Activated CD4-positive, alpha-beta T cell treated with anti-CD3 and anti-CD28 coated beads for 36 hours (primary cell): ENCODE measurements around the gene SH3PXD2B. TPM values are rescaled to one million over a fixed set of nuclear protein-coding genes. Genes with fewer than 3 reads are reported as not detected.
A peak's percentile ranks its signal among the peaks of the same experiment; 100 is the strongest.

ENCODE experiments used
- ATAC-seq: fragments of 200-7000 bp; cut with Tn5 transposase; one replicate; pipeline ENCODE4 v1.10.0; 2021; ENCODE audit warnings: mild to moderate bottlenecking, moderate library complexity
- CTCF ChIA-PET: fragments of 350-600 bp; sonication (Branson Sonifier 250); formaldehyde crosslinking; loops from one replicate; lab custom pipeline; 2021; ENCODE audit warnings: antibody characterized with exemption; lab: Charles Lee
- POLR2A ChIA-PET: fragments of 350-600 bp; sonication (Branson Sonifier 250); formaldehyde crosslinking; loops from one replicate; lab custom pipeline; 2021; ENCODE audit warnings: antibody characterized with exemption, inconsistent platforms; lab: Charles Lee
- DNase-seq: peaks from one replicate; pipeline ENCODE4 v3.0.0-alpha.2; 2020
- H3K27ac Mint-ChIP-seq: one replicate; pipeline ENCODE4 v1.8.0; 2021; ENCODE audit warnings: mixed read lengths
- H3K27me3 Mint-ChIP-seq: one replicate; pipeline ENCODE4 v1.8.0; 2021; ENCODE audit warnings: mixed read lengths
- H3K36me3 Mint-ChIP-seq: one replicate; pipeline ENCODE4 v1.8.0; 2021; ENCODE audit warnings: low read depth, mixed read lengths
- H3K4me1 Mint-ChIP-seq: one replicate; pipeline ENCODE4 v1.8.0; 2021; ENCODE audit warnings: mixed read lengths
- H3K4me3 Mint-ChIP-seq: one replicate; pipeline ENCODE4 v1.8.0; 2021; ENCODE audit warnings: mild to moderate bottlenecking, moderate library complexity, mixed read lengths
- H3K9me3 Mint-ChIP-seq: one replicate; pipeline ENCODE4 v1.8.0; 2021; ENCODE audit warnings: low read depth, mixed read lengths
- intact Hi-C, 2 experiments: fragments of 100-400 bp; cut with DNase I in 1 of 2; cut with micrococcal nuclease in 1 of 2; formaldehyde crosslinking; loops; one replicate each; pipeline versions ENCODE4 v1.14.2 to v1.15.1; 2022 to 2024; cut with DNase I, micrococcal nuclease
- total RNA-seq, 2 experiments: library from RNA; stranded (reverse); gene quantifications; one replicate each; pipeline ENCODE4 v1.2.3, GENCODE V29; 2021

SH3PXD2B gene
- total RNA-seq, 2 experiments from 2014 or later, result 1.3 to 1.8 TPM

DNA sequence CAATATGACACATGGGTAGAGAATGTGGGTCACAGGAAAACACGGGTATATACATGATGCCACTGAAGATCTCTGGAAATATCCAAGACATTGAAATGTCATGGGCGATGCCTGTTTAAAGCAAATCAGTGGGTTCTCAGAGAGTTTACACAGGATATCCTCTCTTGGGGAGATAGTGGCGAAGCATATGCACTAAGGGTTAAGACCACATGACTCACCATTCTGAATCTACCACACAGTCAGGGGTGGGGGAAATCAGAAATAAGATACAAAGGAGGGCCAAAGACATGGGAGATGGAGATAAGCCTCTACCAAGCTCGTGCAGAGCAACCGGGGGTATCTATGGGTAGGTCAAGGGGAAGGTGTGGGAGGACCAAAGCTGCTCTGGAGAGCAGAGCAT, 58.8 kb downstream of the SH3PXD2B start:
- CTCF ChIA-PET, result interaction anchor here (1.2 kb wide), 1 partner anchor 47 kb away, joined by 4 read pairs; no protein-coding TSS in a partner anchor
- intact Hi-C loops, result no loop called here
- Mint-ChIP-seq H3K9me3 (peaks cover 4% of the 10 kb centered on the region), H3K4me1 (no peaks in the 10 kb centered on the region), H3K36me3 (no peaks in the 10 kb centered on the region), H3K4me3 (no peak overlapping the region), H3K27me3 (peaks cover 9% of the 10 kb centered on the region), H3K27ac (no peak overlapping the region)
- POLR2A ChIA-PET, result no interaction called here
- DNase-seq, result no peak
- peak; percentile 65 for ATAC-seq

DNA sequence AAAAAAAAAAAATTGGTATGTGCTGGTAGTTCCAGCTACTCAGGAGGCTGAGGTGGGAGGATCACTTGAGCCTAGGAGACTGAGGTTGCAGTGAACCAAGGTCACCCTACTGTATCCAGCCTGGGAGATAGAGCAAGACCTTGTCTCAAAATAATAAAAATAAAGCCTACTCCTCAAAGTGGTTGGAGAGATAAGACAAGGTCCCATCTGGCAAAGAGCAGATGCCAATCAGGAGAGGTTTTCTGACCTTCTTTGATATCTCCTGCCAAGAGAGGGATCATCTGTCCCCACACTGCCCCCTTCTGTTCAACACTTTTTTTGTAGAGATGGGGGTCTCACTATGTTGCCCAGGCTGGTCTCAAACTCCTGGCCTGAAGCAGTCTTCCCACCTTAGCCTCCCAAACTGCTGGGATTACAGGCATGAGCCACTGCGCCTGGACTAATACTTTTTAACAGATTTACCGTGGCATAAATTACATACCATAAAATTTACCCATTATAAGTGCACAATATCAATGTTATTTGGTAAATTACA, 64.7 kb downstream of the SH3PXD2B start:
- intact Hi-C loops, result no loop called here
- ChIA-PET POLR2A (no interaction called here), CTCF (interaction anchor here (1.4 kb wide), 1 partner anchor 19 kb away, joined by 4 read pairs; no protein-coding TSS in a partner anchor)
- Mint-ChIP-seq H3K4me1 (no peaks in the 10 kb centered on the region), H3K36me3 (no peaks in the 10 kb centered on the region), H3K27me3 (peaks cover 6% of the 10 kb centered on the region), H3K9me3 (no peaks in the 10 kb centered on the region), H3K4me3 (no peak overlapping the region), H3K27ac (no peak overlapping the region)
- no peak for DNase-seq
- ATAC-seq, result no peak

DNA sequence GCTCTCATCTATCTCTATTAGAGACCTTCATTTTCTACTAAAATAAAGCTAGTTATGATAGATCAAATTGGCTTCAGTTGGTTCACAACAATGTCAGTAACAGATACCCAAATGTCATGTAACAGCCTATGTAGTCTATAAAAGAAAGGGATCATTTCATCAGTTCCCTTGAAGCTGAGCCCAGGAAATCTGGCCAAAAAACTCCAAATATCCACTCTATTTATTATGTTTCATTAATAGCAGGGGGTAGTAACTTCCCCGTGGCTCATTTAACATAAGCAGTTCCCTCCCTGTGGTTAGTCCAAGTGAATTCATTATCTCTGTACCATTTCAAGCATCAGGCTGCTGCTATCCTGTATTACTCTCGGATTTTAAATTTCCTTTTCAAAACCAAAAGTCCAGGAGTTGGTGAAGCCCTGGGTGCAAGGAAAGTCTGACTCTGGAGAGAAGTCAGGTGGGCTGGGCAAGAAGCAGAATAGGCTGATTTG, 66.0 kb downstream of the SH3PXD2B start:
- ChIA-PET POLR2A (no interaction called here), CTCF (interaction anchor here (0.8 kb wide), 1 partner anchor 41 kb away, joined by 3 read pairs; no protein-coding TSS in a partner anchor)
- ATAC-seq (no peak), DNase-seq (no peak)
- H3K4me1 Mint-ChIP-seq, result no peaks in the 10 kb centered on the region
- peaks cover 2% of the 10 kb centered on the region for H3K27me3 Mint-ChIP-seq
- H3K36me3 Mint-ChIP-seq, result no peaks in the 10 kb centered on the region
- no peaks in the 10 kb centered on the region for H3K9me3 Mint-ChIP-seq
- intact Hi-C loops, result no loop called here
- no peak overlapping the region for H3K4me3 Mint-ChIP-seq
- H3K27ac Mint-ChIP-seq, result no peak overlapping the region

DNA sequence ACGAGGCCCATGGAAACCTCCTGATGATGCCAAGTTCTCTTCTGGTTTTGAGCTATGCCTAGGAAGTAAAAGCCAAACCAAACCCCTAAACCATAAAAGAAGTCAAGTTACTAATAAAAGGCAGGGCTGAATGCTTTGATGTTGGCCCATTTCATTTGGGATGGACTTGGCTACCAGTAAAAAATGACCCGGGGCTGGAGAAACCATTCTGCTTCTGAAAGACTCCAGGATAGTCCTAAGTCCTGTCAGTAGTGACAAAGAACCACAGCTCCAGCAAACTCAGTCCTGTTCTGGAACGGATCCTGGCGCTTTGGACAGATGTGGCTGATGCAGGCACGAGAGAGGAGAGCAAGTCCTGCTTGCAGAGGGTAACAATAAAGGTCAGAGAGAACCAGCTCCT, 68.6 kb downstream of the SH3PXD2B start:
- intact Hi-C loops, result no loop called here
- CTCF ChIA-PET, result interaction anchor here (0.6 to 0.7 kb wide), 2 partner anchors 48 to 239 kb away, joined by 3 read pairs; no protein-coding TSS in a partner anchor

DNA sequence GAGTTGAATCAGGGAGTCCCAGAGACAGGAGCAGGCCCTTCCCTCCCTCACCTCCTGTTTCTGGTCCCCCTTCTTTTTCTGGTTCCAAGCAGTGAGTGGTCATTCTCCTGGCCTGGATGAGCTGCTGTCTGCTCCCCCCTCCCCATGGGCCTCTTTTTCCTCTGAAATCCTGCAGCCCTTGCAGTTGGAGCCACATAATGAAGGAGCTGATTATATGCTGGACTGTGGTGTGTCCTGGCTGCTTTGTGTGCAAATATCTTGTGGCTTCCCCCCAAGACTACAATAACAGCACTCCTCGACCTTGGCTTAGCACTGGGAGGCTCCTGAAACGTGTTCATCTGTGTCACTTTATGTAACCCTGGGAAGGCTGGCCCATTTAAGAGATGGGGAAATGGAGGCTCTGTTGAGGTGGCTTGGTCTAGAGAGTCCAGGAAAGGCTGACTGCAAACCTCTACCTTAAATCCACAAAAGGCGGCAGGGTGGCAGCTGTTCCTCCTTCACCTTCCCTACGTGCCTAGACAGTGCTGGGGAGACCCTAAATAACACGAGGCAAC, 69.2 kb downstream of the SH3PXD2B start:
- DNase-seq, result no peak
- no peak overlapping the region for H3K4me3 Mint-ChIP-seq
- ChIA-PET CTCF (interaction anchor here (0.5 to 0.7 kb wide), 3 partner anchors 21 to 274 kb away, joined by 3 read pairs; no protein-coding TSS in a partner anchor), POLR2A (no interaction called here)
- intact Hi-C loops, result no loop called here
- no peaks in the 10 kb centered on the region for H3K36me3 Mint-ChIP-seq
- no peaks in the 10 kb centered on the region for H3K9me3 Mint-ChIP-seq
- ATAC-seq, result no peak
- no peak overlapping the region for H3K27ac Mint-ChIP-seq
- peaks cover 2% of the 10 kb centered on the region for H3K27me3 Mint-ChIP-seq
- H3K4me1 Mint-ChIP-seq, result no peaks in the 10 kb centered on the region

More for the DNA sequence above, 68.6 kb downstream of the SH3PXD2B start:
- DNase-seq, result no peak
- POLR2A ChIA-PET, result no interaction called here
- Mint-ChIP-seq H3K36me3 (no peaks in the 10 kb centered on the region), H3K4me3 (no peak overlapping the region), H3K4me1 (no peaks in the 10 kb centered on the region), H3K27me3 (peaks cover 2% of the 10 kb centered on the region), H3K27ac (no peak overlapping the region), H3K9me3 (no peaks in the 10 kb centered on the region)
- ATAC-seq, result no peak

DNA sequence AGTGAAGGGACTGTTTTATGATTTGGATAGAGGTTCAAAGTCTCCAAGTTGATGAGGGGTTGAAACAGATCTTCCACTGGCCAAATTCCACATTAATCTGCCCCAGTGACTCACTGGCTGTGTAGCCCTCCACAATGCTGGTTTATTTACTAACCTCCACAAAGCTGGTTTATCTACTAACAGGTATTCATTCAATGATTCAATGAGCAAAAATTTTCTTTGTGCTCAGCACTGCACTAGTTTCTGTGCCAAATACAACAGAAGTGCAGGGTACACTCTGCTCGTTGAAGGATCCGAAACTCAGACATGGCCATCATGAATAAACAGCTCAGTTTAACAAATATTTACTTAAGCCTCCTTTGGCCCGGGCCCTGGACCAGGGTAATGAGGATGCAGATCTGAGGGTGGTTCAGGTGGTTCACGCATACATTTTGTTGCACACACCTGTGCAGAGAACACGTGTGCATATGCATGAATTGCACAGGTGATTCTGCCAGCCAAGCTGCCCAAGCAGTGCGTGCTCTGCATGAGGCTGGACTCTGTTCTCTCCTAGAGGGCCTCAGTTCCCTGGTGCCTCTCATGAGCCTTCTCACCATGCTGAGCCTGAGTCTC, 71.0 kb downstream of the SH3PXD2B start:
- Mint-ChIP-seq H3K27me3 (no peaks in the 10 kb centered on the region), H3K4me1 (no peaks in the 10 kb centered on the region), H3K36me3 (no peaks in the 10 kb centered on the region), H3K4me3 (no peak overlapping the region), H3K27ac (no peak overlapping the region), H3K9me3 (no peaks in the 10 kb centered on the region)
- DNase-seq (no peak), ATAC-seq (no peak)
- intact Hi-C loops, result no loop called here
- POLR2A ChIA-PET, result interaction anchor here (0.5 kb wide), 1 partner anchor 196 kb away, joined by 3 read pairs; no protein-coding TSS in a partner anchor
- CTCF ChIA-PET, result no interaction called here

DNA sequence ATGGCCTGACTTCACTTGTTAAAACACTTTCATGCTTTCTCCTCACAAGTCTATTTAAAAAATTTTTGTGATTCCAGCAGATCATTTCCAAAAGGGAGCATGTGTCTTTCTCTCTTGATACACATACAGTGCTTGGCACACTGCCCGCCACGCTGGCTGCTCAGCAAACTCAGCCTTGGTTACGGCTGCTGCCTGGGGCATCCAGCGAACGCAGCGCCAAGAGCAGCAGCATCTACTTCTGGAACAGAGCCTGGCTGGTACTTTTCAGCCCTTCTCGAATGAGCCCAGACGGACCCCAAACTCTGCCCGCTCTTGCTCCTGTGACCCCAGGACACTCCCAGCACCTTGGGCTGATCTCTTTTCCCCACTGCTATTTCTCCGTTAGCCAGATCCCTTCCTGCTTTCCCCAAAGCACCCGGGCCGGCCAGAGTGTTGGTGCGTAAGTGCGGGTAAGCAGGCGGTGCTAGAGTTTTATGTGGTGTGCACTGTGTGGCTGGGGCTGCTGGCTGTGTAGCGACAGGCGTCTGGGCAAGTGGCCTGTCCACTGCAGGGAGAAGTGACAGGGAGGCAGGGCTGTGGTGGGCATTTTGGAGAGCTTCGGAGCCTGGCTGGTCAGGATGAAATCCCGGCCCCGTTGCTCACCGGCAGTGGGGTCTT, 73.2 kb downstream of the SH3PXD2B start:
- H3K27me3 Mint-ChIP-seq, result no peaks in the 10 kb centered on the region
- intact Hi-C loops, result no loop called here
- no peak overlapping the region for H3K27ac Mint-ChIP-seq
- no peak overlapping the region for H3K4me3 Mint-ChIP-seq
- ATAC-seq (no peak), DNase-seq (no peak)
- no peaks in the 10 kb centered on the region for H3K4me1 Mint-ChIP-seq
- POLR2A ChIA-PET, result no interaction called here
- no peaks in the 10 kb centered on the region for H3K36me3 Mint-ChIP-seq
- no peaks in the 10 kb centered on the region for H3K9me3 Mint-ChIP-seq
- CTCF ChIA-PET, result no interaction called here

DNA sequence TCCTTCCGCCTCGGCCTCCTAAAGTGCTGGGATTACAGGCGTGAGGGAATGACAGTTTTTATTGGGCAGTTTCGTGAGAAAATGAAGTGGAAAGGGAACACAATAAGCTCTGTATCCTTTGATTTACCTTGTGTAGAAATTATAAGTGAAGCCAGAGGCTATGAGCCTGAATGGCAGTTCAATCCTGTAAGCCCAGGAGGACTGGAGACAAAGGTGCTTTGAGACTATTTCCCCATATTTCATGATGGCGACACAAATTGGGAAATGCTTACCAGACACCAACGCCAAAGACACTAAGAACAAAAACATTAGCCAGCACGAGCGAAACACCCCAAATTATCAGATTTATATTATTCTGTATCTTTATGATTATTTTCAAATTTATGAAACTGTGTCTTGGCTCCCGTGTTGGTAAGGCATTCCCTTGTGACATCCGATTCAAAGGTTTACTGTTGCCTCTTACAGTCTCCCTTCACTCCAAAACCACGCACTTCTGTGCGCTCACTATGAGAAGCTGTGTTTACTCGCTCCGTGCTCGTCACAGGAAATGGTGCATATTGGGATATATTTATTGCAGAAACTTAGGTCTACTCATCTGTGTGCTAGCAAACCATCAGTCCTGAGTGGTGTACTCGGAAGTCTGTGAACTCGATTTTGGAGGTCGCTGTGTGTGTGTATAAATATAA, 73.9 kb downstream of the SH3PXD2B start:
- no peak for ATAC-seq
- no peaks in the 10 kb centered on the region for H3K4me1 Mint-ChIP-seq
- no peak for DNase-seq
- CTCF ChIA-PET, result no interaction called here
- H3K27me3 Mint-ChIP-seq, result no peaks in the 10 kb centered on the region
- intact Hi-C loops, result no loop called here
- H3K9me3 Mint-ChIP-seq, result no peaks in the 10 kb centered on the region
- H3K27ac Mint-ChIP-seq, result no peak overlapping the region
- no peak overlapping the region for H3K4me3 Mint-ChIP-seq
- no peaks in the 10 kb centered on the region for H3K36me3 Mint-ChIP-seq
- POLR2A ChIA-PET, result interaction anchor here (0.7 kb wide), 1 partner anchor 10 kb away, joined by 5 read pairs; no protein-coding TSS in a partner anchor

DNA sequence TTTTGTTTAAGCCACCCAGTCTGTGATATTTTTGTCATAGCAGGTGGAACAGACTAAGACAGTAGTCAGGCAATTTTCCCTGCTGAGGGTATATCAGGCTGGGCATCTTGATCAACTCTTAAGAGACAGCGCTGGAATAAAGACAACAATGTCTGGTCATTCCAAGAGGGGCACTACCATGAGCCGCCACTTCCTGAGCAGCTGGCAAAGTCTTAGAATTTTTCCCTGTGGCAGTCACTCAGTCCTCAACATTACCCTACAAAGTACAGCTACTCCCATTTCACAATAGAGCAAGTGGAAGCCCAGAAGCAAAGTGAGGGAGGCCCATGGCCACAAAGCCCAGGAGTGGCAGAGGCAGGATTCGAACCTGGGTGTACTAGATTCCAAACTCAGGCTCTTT, 74.8 kb downstream of the SH3PXD2B start:
- DNase-seq (no peak), ATAC-seq (no peak)
- H3K36me3 Mint-ChIP-seq, result no peaks in the 10 kb centered on the region
- POLR2A ChIA-PET, result interaction anchor here (0.5 to 0.7 kb wide), 2 partner anchors 9 to 626 kb away, joined by 5 to 11 read pairs; no protein-coding TSS in a partner anchor
- CTCF ChIA-PET, result interaction anchor here (0.6 kb wide), 1 partner anchor 1778 kb away, joined by 3 read pairs; no protein-coding TSS in a partner anchor
- H3K9me3 Mint-ChIP-seq, result no peaks in the 10 kb centered on the region
- no peak overlapping the region for H3K27ac Mint-ChIP-seq
- H3K4me3 Mint-ChIP-seq, result no peak overlapping the region
- intact Hi-C loops, result no loop called here
- H3K27me3 Mint-ChIP-seq, result peaks cover 3% of the 10 kb centered on the region
- no peaks in the 10 kb centered on the region for H3K4me1 Mint-ChIP-seq

DNA sequence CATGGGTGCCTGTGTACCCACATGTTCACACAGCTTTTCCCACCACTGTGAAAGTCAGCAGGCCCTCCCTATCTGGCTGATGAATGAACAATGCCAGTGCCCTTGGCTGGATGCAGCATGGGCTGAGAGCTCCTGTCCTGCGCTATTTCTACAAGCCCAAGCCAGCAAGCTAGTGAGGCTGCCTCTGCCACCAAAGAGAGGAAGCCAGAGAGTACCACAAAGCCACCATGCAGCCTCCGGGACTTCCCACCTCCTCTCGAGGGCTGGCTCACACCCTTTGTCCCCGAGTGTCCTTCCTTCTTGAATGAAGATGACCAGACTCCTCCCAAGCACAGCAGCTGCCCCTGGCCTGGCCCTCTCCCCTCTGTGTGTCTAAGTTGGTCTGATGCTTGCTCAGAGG, 76.5 kb downstream of the SH3PXD2B start:
- H3K27me3 Mint-ChIP-seq, result peaks cover 4% of the 10 kb centered on the region
- ChIA-PET POLR2A (no interaction called here), CTCF (interaction anchor here (0.7 to 1.0 kb wide), 2 partner anchors 84 to 228 kb away, joined by 3 read pairs; no protein-coding TSS in a partner anchor)
- intact Hi-C loops, result no loop called here
- no peaks in the 10 kb centered on the region for H3K9me3 Mint-ChIP-seq
- ATAC-seq (no peak), DNase-seq (no peak)
- no peaks in the 10 kb centered on the region for H3K4me1 Mint-ChIP-seq
- no peak overlapping the region for H3K4me3 Mint-ChIP-seq
- no peak overlapping the region for H3K27ac Mint-ChIP-seq
- H3K36me3 Mint-ChIP-seq, result no peaks in the 10 kb centered on the region

DNA sequence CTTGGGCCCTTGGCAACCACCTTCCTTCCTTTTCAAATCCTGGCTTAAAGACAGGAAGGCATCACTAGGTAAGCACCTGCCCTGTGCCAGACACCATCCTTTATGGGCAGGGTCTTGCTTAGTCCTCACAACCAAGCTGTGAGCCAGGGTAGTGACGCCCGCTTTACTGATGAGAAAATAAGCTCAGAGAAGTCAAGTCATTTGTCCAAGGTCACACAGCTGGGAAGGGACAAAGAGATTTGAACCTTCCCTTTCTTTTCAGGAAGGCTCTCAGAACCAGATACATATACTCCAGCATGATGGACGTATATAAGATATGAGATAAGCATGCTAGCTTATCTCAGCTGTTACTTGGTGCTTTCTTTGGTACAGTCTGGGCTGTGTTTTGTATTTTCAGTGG, 76.9 kb downstream of the SH3PXD2B start:
- no peak overlapping the region for H3K27ac Mint-ChIP-seq
- intact Hi-C loops, result no loop called here
- H3K27me3 Mint-ChIP-seq, result peaks cover 4% of the 10 kb centered on the region
- ATAC-seq (no peak), DNase-seq (no peak)
- H3K4me3 Mint-ChIP-seq, result no peak overlapping the region
- ChIA-PET POLR2A (no interaction called here), CTCF (interaction anchor here (0.7 to 1.0 kb wide), 2 partner anchors 84 to 228 kb away, joined by 3 read pairs; no protein-coding TSS in a partner anchor)
- H3K9me3 Mint-ChIP-seq, result no peaks in the 10 kb centered on the region
- no peaks in the 10 kb centered on the region for H3K4me1 Mint-ChIP-seq
- H3K36me3 Mint-ChIP-seq, result no peaks in the 10 kb centered on the region
